ENCODE measurements around the gene DYNC2LI1.

Gene DYNC2LI1

GRCh38 chr2:43823751-43824150 is 49.9 kb downstream of the DYNC2LI1 start:
- no peaks in the 10 kb centered on the region for H3K36me3 Mint-ChIP-seq
- H3K9me3 Mint-ChIP-seq: no peaks in the 10 kb centered on the region
- no peak overlapping the region for H3K27ac Mint-ChIP-seq
- H3K27me3 Mint-ChIP-seq: peaks cover 13% of the 10 kb centered on the region
- H3K4me1 Mint-ChIP-seq: no peaks in the 10 kb centered on the region
- no peak overlapping the region for H3K4me3 Mint-ChIP-seq

- Mint-ChIP-seq H3K4me1 (no peaks in the 10 kb centered on the region), H3K36me3 (no peaks in the 10 kb centered on the region), H3K27me3 (peaks cover 15% of the 10 kb centered on the region), H3K27ac (no peak overlapping the region), H3K9me3 (no peaks in the 10 kb centered on the region), H3K4me3 (no peak overlapping the region)
Measured at GRCh38 chr2:43824512-43824911, 50.7 kb downstream of the DYNC2LI1 start.

- H3K4me3 Mint-ChIP-seq: no peak overlapping the region
- H3K36me3 Mint-ChIP-seq: no peaks in the 10 kb centered on the region
- no peak overlapping the region for H3K27ac Mint-ChIP-seq
- H3K27me3 Mint-ChIP-seq: peaks cover 18% of the 10 kb centered on the region
- H3K9me3 Mint-ChIP-seq: no peaks in the 10 kb centered on the region
- H3K4me1 Mint-ChIP-seq: no peaks in the 10 kb centered on the region
Measured at GRCh38 chr2:43824951-43825493, 51.2 kb downstream of the DYNC2LI1 start.

- Mint-ChIP-seq H3K4me1 (no peaks in the 10 kb centered on the region), H3K36me3 (no peaks in the 10 kb centered on the region), H3K27me3 (peaks cover 22% of the 10 kb centered on the region), H3K4me3 (no peak overlapping the region), H3K9me3 (no peaks in the 10 kb centered on the region), H3K27ac (no peak overlapping the region)
Measured at GRCh38 chr2:43825841-43826240, 52.0 kb downstream of the DYNC2LI1 start.

GRCh38 chr2:43826305-43827250 is 52.7 kb downstream of the DYNC2LI1 start:
- H3K4me1 Mint-ChIP-seq: no peaks in the 10 kb centered on the region
- no peak overlapping the region for H3K27ac Mint-ChIP-seq
- no peaks in the 10 kb centered on the region for H3K36me3 Mint-ChIP-seq
- H3K9me3 Mint-ChIP-seq: no peaks in the 10 kb centered on the region
- H3K4me3 Mint-ChIP-seq: no peak overlapping the region
- H3K27me3 Mint-ChIP-seq: peaks cover 22% of the 10 kb centered on the region

GRCh38 chr2:43831543-43832294 is 57.9 kb downstream of the DYNC2LI1 start:
- Mint-ChIP-seq H3K4me3 (no peak overlapping the region), H3K27ac (no peak overlapping the region), H3K4me1 (no peaks in the 10 kb centered on the region), H3K9me3 (no peaks in the 10 kb centered on the region), H3K27me3 (peaks cover 14% of the 10 kb centered on the region), H3K36me3 (no peaks in the 10 kb centered on the region)

GRCh38 chr2:43832457-43832856 is 58.6 kb downstream of the DYNC2LI1 start:
- Mint-ChIP-seq H3K27ac (no peak overlapping the region), H3K4me1 (no peaks in the 10 kb centered on the region), H3K27me3 (peaks cover 14% of the 10 kb centered on the region)

GRCh38 chr2:43837033-43837432 is 63.2 kb downstream of the DYNC2LI1 start:
- Mint-ChIP-seq H3K27me3 (no peaks in the 10 kb centered on the region), H3K4me1 (no peaks in the 10 kb centered on the region), H3K9me3 (no peaks in the 10 kb centered on the region), H3K36me3 (no peaks in the 10 kb centered on the region), H3K4me3 (no peak overlapping the region), H3K27ac (no peak overlapping the region)

More at GRCh38 chr2:43832457-43832856, 58.6 kb downstream of the DYNC2LI1 start:
- no peaks in the 10 kb centered on the region for H3K9me3 Mint-ChIP-seq
- no peaks in the 10 kb centered on the region for H3K36me3 Mint-ChIP-seq
- no peak overlapping the region for H3K4me3 Mint-ChIP-seq

GRCh38 chr2:43837831-43838559 is 64.2 kb downstream of the DYNC2LI1 start:
- Mint-ChIP-seq H3K4me1 (no peaks in the 10 kb centered on the region), H3K27ac (no peak overlapping the region), H3K36me3 (no peaks in the 10 kb centered on the region), H3K27me3 (no peaks in the 10 kb centered on the region), H3K9me3 (no peaks in the 10 kb centered on the region), H3K4me3 (no peak overlapping the region)

- H3K27ac Mint-ChIP-seq: no peak within 1 kb of the TSS
- no peak within 1 kb of the TSS for H3K4me3 Mint-ChIP-seq
- no peaks in the 10 kb centered on the region for H3K9me3 Mint-ChIP-seq
- H3K36me3 Mint-ChIP-seq: no peaks in the 10 kb centered on the region
- no peaks in the 10 kb centered on the region for H3K27me3 Mint-ChIP-seq
- H3K4me1 Mint-ChIP-seq: no peaks in the 10 kb centered on the region
Measured at GRCh38 chr2:43838560-43839267, 64.9 kb downstream of the DYNC2LI1 start, which contains the start of the genes ABCG5 and ABCG8. Gene ABCG5, minus strand, starts transcription at chr2:43838839. Its CDS starts 160 bp downstream, at chr2:43838679. Gene ABCG8, plus strand, starts transcription at chr2:43838971. Its CDS starts 83 bp downstream, at chr2:43839054.

GRCh38 chr2:43839776-43840564 is 66.1 kb downstream of the DYNC2LI1 start:
- Mint-ChIP-seq H3K4me3 (no peak overlapping the region), H3K4me1 (no peaks in the 10 kb centered on the region), H3K36me3 (no peaks in the 10 kb centered on the region), H3K27ac (no peak overlapping the region), H3K9me3 (no peaks in the 10 kb centered on the region), H3K27me3 (no peaks in the 10 kb centered on the region)

- H3K4me1 Mint-ChIP-seq: no peaks in the 10 kb centered on the region
- no peak overlapping the region for H3K27ac Mint-ChIP-seq
- no peaks in the 10 kb centered on the region for H3K36me3 Mint-ChIP-seq
- H3K9me3 Mint-ChIP-seq: no peaks in the 10 kb centered on the region
- no peak overlapping the region for H3K4me3 Mint-ChIP-seq
- no peaks in the 10 kb centered on the region for H3K27me3 Mint-ChIP-seq
Measured at GRCh38 chr2:43840965-43841364, 67.1 kb downstream of the DYNC2LI1 start.

- Mint-ChIP-seq H3K4me1 (no peaks in the 10 kb centered on the region), H3K27me3 (peaks cover 1% of the 10 kb centered on the region), H3K36me3 (no peaks in the 10 kb centered on the region), H3K9me3 (no peaks in the 10 kb centered on the region), H3K4me3 (no peak overlapping the region), H3K27ac (no peak overlapping the region)
Measured at GRCh38 chr2:43841949-43842865, 68.4 kb downstream of the DYNC2LI1 start.
